Measurements from ENCODE around the gene CDH1.
"Not testable (repeated sequence)": the region's sequence is repeated elsewhere in the genome, so short reads cannot be mapped to it uniquely, and the experiment has no call there.

Gene CDH1

GRCh38 chr16:68786685-68787418 is 49.8 kb downstream of the CDH1 start:
- Histone ChIP-seq H3K4me3 (ENCODE audit: low read depth, low read length) (no peak overlapping the region), H3K9me3 (ENCODE audit: severe bottlenecking) (no peaks in the 10 kb centered on the region), H3K27ac (no peak overlapping the region), H3K36me3 (no peaks in the 10 kb centered on the region), H3K27me3 (ENCODE audit: insufficient read depth, low read depth, severe bottlenecking) (no peaks in the 10 kb centered on the region)
- TF ChIP-seq CTCF (IDR thresholded peaks at IDR 0.05; ENCODE audit: low read depth, low read length) = no peak
- DNase-seq = no peak

GRCh38 chr16:68787419-68787807 is 50.3 kb downstream of the CDH1 start:
- not testable (repeated sequence) for H3K27me3 ChIP-seq (ENCODE audit: insufficient read depth, low read depth, severe bottlenecking); H3K9me3 ChIP-seq (ENCODE audit: severe bottlenecking); H3K27ac ChIP-seq; H3K36me3 ChIP-seq; DNase-seq; H3K4me3 ChIP-seq (ENCODE audit: low read depth, low read length)

GRCh38 chr16:68790130-68790761 is 53.2 kb downstream of the CDH1 start:
- TF ChIP-seq CTCF (IDR thresholded peaks at IDR 0.05; ENCODE audit: low read depth, low read length) = no peak
- H3K27ac ChIP-seq = no peak overlapping the region
- no peak for DNase-seq
- no peaks in the 10 kb centered on the region for H3K27me3 ChIP-seq (ENCODE audit: insufficient read depth, low read depth, severe bottlenecking)
- H3K36me3 ChIP-seq = no peaks in the 10 kb centered on the region
- no peak overlapping the region for H3K4me3 ChIP-seq (ENCODE audit: low read depth, low read length)
- no peaks in the 10 kb centered on the region for H3K9me3 ChIP-seq (ENCODE audit: severe bottlenecking)

DNA sequence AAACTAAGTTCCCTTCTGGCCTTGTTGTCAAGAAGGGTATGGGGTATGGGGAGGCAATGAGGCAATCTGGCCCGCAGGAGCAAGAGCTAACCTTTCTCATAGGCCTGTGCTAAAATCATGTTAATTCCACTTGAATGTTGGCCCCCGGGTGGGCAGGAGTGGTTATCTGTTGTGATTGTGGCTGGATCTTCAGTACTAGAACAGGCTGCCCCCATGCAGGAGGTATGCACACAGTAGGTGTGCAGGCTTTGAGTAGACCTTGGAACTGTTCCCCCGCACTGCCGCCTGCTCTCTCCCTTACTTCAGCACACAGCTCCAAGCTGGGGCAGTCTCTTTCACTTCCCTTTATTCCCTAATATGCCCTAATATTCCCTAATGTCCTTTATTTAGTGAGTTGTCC is 53.9 kb downstream of the CDH1 start:
- DNase-seq = no peak
- H3K4me3 ChIP-seq (ENCODE audit: low read depth, low read length) = no peak overlapping the region
- no peak for TF ChIP-seq CTCF (IDR thresholded peaks at IDR 0.05; ENCODE audit: low read depth, low read length)
- H3K27me3 ChIP-seq (ENCODE audit: insufficient read depth, low read depth, severe bottlenecking) = no peaks in the 10 kb centered on the region
- H3K9me3 ChIP-seq (ENCODE audit: severe bottlenecking) = no peaks in the 10 kb centered on the region
- H3K36me3 ChIP-seq = no peaks in the 10 kb centered on the region
- no peak overlapping the region for H3K27ac ChIP-seq

DNA sequence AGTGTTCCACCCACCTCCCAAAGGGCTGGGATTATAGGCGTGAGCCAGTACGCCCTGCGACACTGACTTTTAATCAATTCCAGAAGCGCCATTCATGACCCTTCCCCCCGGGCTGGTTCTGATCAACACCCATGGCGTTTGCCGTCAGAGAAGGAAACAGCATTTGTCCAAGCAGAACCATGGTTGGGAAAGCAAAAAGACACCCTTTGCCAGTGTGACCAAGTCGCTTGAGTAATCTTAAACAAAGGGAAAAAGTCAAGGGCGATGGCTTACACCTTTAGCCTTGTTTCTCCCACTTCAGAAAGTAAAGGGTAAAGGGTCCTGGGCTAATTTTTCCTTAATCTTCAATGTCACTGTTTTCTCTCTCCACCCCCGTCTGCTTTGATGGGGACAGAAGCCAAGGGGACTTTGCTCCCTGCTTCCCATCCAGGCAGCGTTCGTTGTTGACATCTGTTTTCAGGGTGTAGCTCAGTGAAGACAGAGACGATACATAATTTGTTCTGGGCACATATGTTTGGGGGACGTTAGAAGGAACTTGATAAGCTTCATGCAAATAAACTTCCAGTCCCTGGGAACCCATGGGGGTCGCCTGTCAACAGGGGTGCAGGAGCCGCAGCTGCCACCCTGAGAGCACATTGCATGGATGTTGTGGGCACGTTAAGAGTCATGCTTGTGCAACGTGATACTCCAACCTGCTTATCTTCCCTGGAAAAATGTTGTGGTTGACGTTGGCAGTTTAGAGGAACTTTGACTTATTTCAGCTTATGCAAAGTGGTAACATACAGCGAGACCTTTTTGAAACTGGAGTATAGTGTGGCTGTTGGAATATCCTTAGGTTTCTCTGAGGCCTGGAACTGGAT is 55.6 kb downstream of the CDH1 start:
- TF ChIP-seq CTCF (IDR thresholded peaks at IDR 0.05; ENCODE audit: low read depth, low read length) = no peak
- no peak for DNase-seq
- no peaks in the 10 kb centered on the region for H3K36me3 ChIP-seq
- no peak overlapping the region for H3K4me3 ChIP-seq (ENCODE audit: low read depth, low read length)
- H3K27ac ChIP-seq = no peak overlapping the region
- no peaks in the 10 kb centered on the region for H3K27me3 ChIP-seq (ENCODE audit: insufficient read depth, low read depth, severe bottlenecking)
- no peaks in the 10 kb centered on the region for H3K9me3 ChIP-seq (ENCODE audit: severe bottlenecking)

- no peak overlapping the region for H3K27ac ChIP-seq
Measured at GRCh38 chr16:68793401-68793857, 56.3 kb downstream of the CDH1 start.

More at GRCh38 chr16:68793401-68793857, 56.3 kb downstream of the CDH1 start:
- no peak for TF ChIP-seq CTCF (IDR thresholded peaks at IDR 0.05; ENCODE audit: low read depth, low read length)
- Histone ChIP-seq H3K36me3 (no peaks in the 10 kb centered on the region), H3K27me3 (ENCODE audit: insufficient read depth, low read depth, severe bottlenecking) (no peaks in the 10 kb centered on the region), H3K4me3 (ENCODE audit: low read depth, low read length) (no peak overlapping the region), H3K9me3 (ENCODE audit: severe bottlenecking) (no peaks in the 10 kb centered on the region)
- no peak for DNase-seq
